ENCODE measurements around the gene MARCO. TPM values are rescaled to one million over a fixed set of nuclear protein-coding genes. Genes with fewer than 3 reads are reported as not detected.

Gene MARCO
- polyA plus RNA-seq, 1 experiment = not detected

- Histone ChIP-seq H3K9me3 (ENCODE audit: control insufficient read depth, insufficient read depth, low read length) (no peaks in the 10 kb centered on the region), H3K4me3 (ENCODE audit: low read depth, low read length) (no peak overlapping the region), H3K27me3 (ENCODE audit: control insufficient read depth, insufficient read depth, low read length) (no peaks in the 10 kb centered on the region), H3K27ac (ENCODE audit: low read depth, low read length) (no peak overlapping the region)
- no peak for TF ChIP-seq CTCF (IDR thresholded peaks at IDR 0.05; ENCODE audit: low read depth, low read length)
- no peak for DNase-seq (ENCODE audit: low read depth, low spot score)
- POLR2A ChIA-PET = no interaction called here
- CTCF ChIA-PET = no interaction called here
Measured at GRCh38 chr2:118936936-118937335, 5.1 kb upstream of the MARCO start.

- Histone ChIP-seq H3K4me3 (ENCODE audit: low read depth, low read length) (no peak overlapping the region), H3K9me3 (ENCODE audit: control insufficient read depth, insufficient read depth, low read length) (no peaks in the 10 kb centered on the region), H3K27me3 (ENCODE audit: control insufficient read depth, insufficient read depth, low read length) (no peaks in the 10 kb centered on the region), H3K27ac (ENCODE audit: low read depth, low read length) (no peak overlapping the region)
- CTCF ChIA-PET = no interaction called here
- DNase-seq (ENCODE audit: low read depth, low spot score) = no peak
- POLR2A ChIA-PET = no interaction called here
- TF ChIP-seq CTCF (IDR thresholded peaks at IDR 0.05; ENCODE audit: low read depth, low read length) = no peak
Measured at GRCh38 chr2:118937817-118938216, 4.2 kb upstream of the MARCO start.

- no peaks in the 10 kb centered on the region for H3K27me3 ChIP-seq (ENCODE audit: control insufficient read depth, insufficient read depth, low read length)
- no peak overlapping the region for H3K4me3 ChIP-seq (ENCODE audit: low read depth, low read length)
- TF ChIP-seq CTCF (IDR thresholded peaks at IDR 0.05; ENCODE audit: low read depth, low read length) = no peak
- CTCF ChIA-PET = no interaction called here
- POLR2A ChIA-PET = no interaction called here
- H3K27ac ChIP-seq (ENCODE audit: low read depth, low read length) = no peak overlapping the region
- H3K9me3 ChIP-seq (ENCODE audit: control insufficient read depth, insufficient read depth, low read length) = no peaks in the 10 kb centered on the region
- DNase-seq (ENCODE audit: low read depth, low spot score) = no peak
Measured at GRCh38 chr2:118939994-118940393, 2.0 kb upstream of the MARCO start.

- no peak for DNase-seq (ENCODE audit: low read depth, low spot score)
- no peak overlapping the region for H3K4me3 ChIP-seq (ENCODE audit: low read depth, low read length)
- ChIA-PET CTCF (no interaction called here), POLR2A (no interaction called here)
- H3K9me3 ChIP-seq (ENCODE audit: control insufficient read depth, insufficient read depth, low read length) = no peaks in the 10 kb centered on the region
- no peaks in the 10 kb centered on the region for H3K27me3 ChIP-seq (ENCODE audit: control insufficient read depth, insufficient read depth, low read length)
- TF ChIP-seq CTCF (IDR thresholded peaks at IDR 0.05; ENCODE audit: low read depth, low read length) = no peak
- H3K27ac ChIP-seq (ENCODE audit: low read depth, low read length) = no peak overlapping the region
Measured at GRCh38 chr2:118940486-118941120, 1.4 kb upstream of the MARCO start.

GRCh38 chr2:118943286-118943685, 1.3 kb downstream of the MARCO start:
- H3K9me3 ChIP-seq (ENCODE audit: control insufficient read depth, insufficient read depth, low read length) = no peaks in the 10 kb centered on the region
- no peak for DNase-seq (ENCODE audit: low read depth, low spot score)
- no peak for TF ChIP-seq CTCF (IDR thresholded peaks at IDR 0.05; ENCODE audit: low read depth, low read length)
- H3K27me3 ChIP-seq (ENCODE audit: control insufficient read depth, insufficient read depth, low read length) = no peaks in the 10 kb centered on the region
- ChIA-PET POLR2A (no interaction called here), CTCF (no interaction called here)
- H3K27ac ChIP-seq (ENCODE audit: low read depth, low read length) = no peak overlapping the region
- H3K4me3 ChIP-seq (ENCODE audit: low read depth, low read length) = no peak overlapping the region

Measured in AG04450 (cell line).